Trophoblast cell (in vitro differentiated cells and primary cell): ENCODE results near the gene SND1.

Source experiments
- DNase-seq, 2 donors: peaks; one replicate each; pipeline ENCODE4 v3.0.0-alpha.2; 2016
- H2AFZ ChIP-seq: 2 replicates; pipeline ENCODE4 v1.6.1; 2013; ENCODE audit warnings: low read length, moderate library complexity, mild to moderate bottlenecking; ENCODE audit not compliant: insufficient read depth, poor library complexity
- H2AK5ac ChIP-seq: 2 replicates; pipeline ENCODE4 v1.6.1; 2013; ENCODE audit warnings: mild to moderate bottlenecking, low read length
- H2BK120ac ChIP-seq: 2 replicates; pipeline ENCODE4 v1.6.1; 2013; ENCODE audit warnings: low read length, mild to moderate bottlenecking, moderate library complexity; ENCODE audit not compliant: insufficient read depth, poor library complexity
- H2BK12ac ChIP-seq: 2 replicates; pipeline ENCODE4 v1.6.1; 2013; ENCODE audit warnings: mild to moderate bottlenecking, low read length, moderate library complexity
- H2BK5ac ChIP-seq: 2 replicates; pipeline ENCODE4 v1.6.1; 2013; ENCODE audit warnings: low read length, low read depth, moderate library complexity, mild to moderate bottlenecking; ENCODE audit not compliant: poor library complexity
- H3K14ac ChIP-seq: 2 replicates; pipeline ENCODE4 v1.6.1; 2013; ENCODE audit warnings: mild to moderate bottlenecking, low read length
- H3K18ac ChIP-seq: 2 replicates; pipeline ENCODE4 v1.6.1; 2013; ENCODE audit warnings: mild to moderate bottlenecking, low read length
- H3K23ac ChIP-seq: 2 replicates; pipeline ENCODE4 v1.6.1; 2013; ENCODE audit warnings: low read length
- H3K27ac ChIP-seq: 2 replicates; pipeline ENCODE4 v1.5.1; 2013; ENCODE audit warnings: low read depth, mild to moderate bottlenecking, inconsistent platforms, low read length, moderate library complexity
- H3K27me3 ChIP-seq: 2 replicates; pipeline ENCODE4 v1.6.1; 2013; ENCODE audit warnings: inconsistent platforms, mild to moderate bottlenecking, low read length, moderate library complexity; ENCODE audit not compliant: insufficient read depth
- H3K36me3 ChIP-seq, 2 experiments: 1 replicate in 1 of 2; 2 replicates in 1 of 2; pipeline ENCODE4 v1.6.1; 2013; ENCODE audit warnings: low read length in 2 of 2, mild to moderate bottlenecking in 2 of 2, moderate library complexity in 1 of 2; ENCODE audit not compliant: insufficient read depth in 2 of 2, control insufficient read depth in 1 of 2
- H3K4ac ChIP-seq: 2 replicates; pipeline ENCODE4 v1.6.1; 2013; ENCODE audit warnings: low read depth, mild to moderate bottlenecking, low read length, moderate library complexity
- H3K4me1 ChIP-seq, 2 experiments: 1 replicate in 1 of 2; 2 replicates in 1 of 2; pipeline ENCODE4 v1.6.1; 2013; ENCODE audit warnings: low read length in 2 of 2, mild to moderate bottlenecking in 2 of 2, moderate library complexity in 1 of 2; ENCODE audit not compliant: insufficient read depth in 2 of 2, control insufficient read depth in 1 of 2
- H3K4me2 ChIP-seq: 2 replicates; pipeline ENCODE4 v1.6.1; 2013; ENCODE audit warnings: inconsistent platforms, mild to moderate bottlenecking, low read length, moderate library complexity
- H3K4me3 ChIP-seq: 2 replicates; pipeline ENCODE4 v1.5.1; 2013; ENCODE audit warnings: mild to moderate bottlenecking, low read depth, low read length, inconsistent platforms
- H3K79me1 ChIP-seq: one replicate; pipeline ENCODE4 v1.6.1; 2013; ENCODE audit warnings: low read length
- H3K79me2 ChIP-seq: 2 replicates; pipeline ENCODE4 v1.6.1; 2013; ENCODE audit warnings: low read length, mild to moderate bottlenecking; ENCODE audit not compliant: control insufficient read depth, insufficient read depth, poor library complexity
- H3K9ac ChIP-seq: 2 replicates; pipeline ENCODE4 v1.6.1; 2013; ENCODE audit warnings: mild to moderate bottlenecking, low read length
- H3K9me3 ChIP-seq: 2 replicates; pipeline ENCODE4 v1.6.1; 2013; ENCODE audit warnings: low read depth, mild to moderate bottlenecking, control low read depth, inconsistent platforms, low read length; ENCODE audit not compliant: insufficient read depth
- H4K12ac ChIP-seq: 2 replicates; pipeline ENCODE4 v1.6.1; 2013; ENCODE audit warnings: low read depth, mild to moderate bottlenecking, low read length, moderate library complexity
- H4K8ac ChIP-seq: 2 replicates; pipeline ENCODE4 v1.6.1; 2013; ENCODE audit warnings: low read depth, mild to moderate bottlenecking, low read length, moderate library complexity
- H4K91ac ChIP-seq: one replicate; pipeline ENCODE4 v1.6.1; 2013; ENCODE audit warnings: low read depth, mild to moderate bottlenecking, low read length, moderate library complexity
- WGBS: extraction: QIAGEN DNeasy Blood & Tissue Kit; methylation state at CpG from one replicate; pipeline ENCODE4 v1.1.7; 2013; ENCODE audit warnings: missing lambda C conversion rate; ENCODE audit not compliant: insufficient read length, insufficient coverage; ENCODE audit errors: extremely low coverage; 5-methylcytosine and 5-hydroxymethylcytosine counted together

The SND1 gene

DNA sequence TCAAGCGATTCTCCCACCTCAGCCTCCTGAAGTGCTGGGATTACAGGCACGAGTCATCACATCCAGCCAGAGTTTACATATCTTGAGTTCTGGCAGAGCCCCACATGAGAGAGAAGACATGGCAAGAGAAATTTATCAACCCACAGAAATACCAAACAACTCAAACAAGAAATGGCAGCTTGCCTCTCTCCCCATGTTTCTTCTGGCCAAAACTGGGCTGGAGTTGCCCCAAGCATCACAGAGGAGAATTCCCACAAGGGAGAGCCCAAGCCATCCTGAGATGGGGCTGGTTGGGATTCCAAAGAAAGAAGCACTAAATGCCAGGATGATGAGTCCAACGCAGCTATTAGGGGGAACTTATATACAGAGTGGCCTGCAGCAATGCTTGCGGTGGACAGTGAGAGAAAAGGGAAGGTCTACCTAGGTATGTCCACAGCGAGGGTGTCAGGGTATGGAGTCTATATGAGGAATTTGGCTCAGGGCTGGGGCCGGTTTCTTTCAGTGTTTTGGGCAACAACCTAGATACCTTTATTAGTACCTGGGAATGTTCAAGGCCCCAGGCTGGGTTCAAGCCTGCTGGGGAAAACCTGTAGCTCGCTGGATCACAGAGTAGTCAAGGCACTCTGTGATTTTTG, 19.6 kb upstream of the SND1 start:
- H2AFZ ChIP-seq: no peak overlapping the region
- H3K4me1 ChIP-seq: peaks cover 4 to 12% of the 10 kb centered on the region in 2 experiments
- H3K23ac ChIP-seq: no peak overlapping the region
- H3K9ac ChIP-seq: no peak overlapping the region
- no peak overlapping the region for H2BK12ac ChIP-seq
- peak; percentile 94 to 97 for DNase-seq
- H3K27me3 ChIP-seq: no peaks in the 10 kb centered on the region
- no peak overlapping the region for H3K4ac ChIP-seq
- no peak overlapping the region for H3K18ac ChIP-seq
- H4K91ac ChIP-seq: no peak overlapping the region
- no peak overlapping the region for H3K27ac ChIP-seq
- H2AK5ac ChIP-seq: no peak overlapping the region
- H2BK120ac ChIP-seq: no peak overlapping the region
- H3K4me3 ChIP-seq: no peak overlapping the region
- H3K36me3 ChIP-seq: no peaks in the 10 kb centered on the region
- no peak overlapping the region for H3K4me2 ChIP-seq
- H4K8ac ChIP-seq: no peak overlapping the region
- H3K79me1 ChIP-seq: peaks cover 2% of the 10 kb centered on the region
- no peaks in the 10 kb centered on the region for H3K9me3 ChIP-seq
- no peak overlapping the region for H4K12ac ChIP-seq
- no peak overlapping the region for H3K14ac ChIP-seq
- H3K79me2 ChIP-seq: no peaks in the 10 kb centered on the region
- no CpG with 5 or more reads among the region's 7 CpGs for WGBS
- no peak overlapping the region for H2BK5ac ChIP-seq

DNA sequence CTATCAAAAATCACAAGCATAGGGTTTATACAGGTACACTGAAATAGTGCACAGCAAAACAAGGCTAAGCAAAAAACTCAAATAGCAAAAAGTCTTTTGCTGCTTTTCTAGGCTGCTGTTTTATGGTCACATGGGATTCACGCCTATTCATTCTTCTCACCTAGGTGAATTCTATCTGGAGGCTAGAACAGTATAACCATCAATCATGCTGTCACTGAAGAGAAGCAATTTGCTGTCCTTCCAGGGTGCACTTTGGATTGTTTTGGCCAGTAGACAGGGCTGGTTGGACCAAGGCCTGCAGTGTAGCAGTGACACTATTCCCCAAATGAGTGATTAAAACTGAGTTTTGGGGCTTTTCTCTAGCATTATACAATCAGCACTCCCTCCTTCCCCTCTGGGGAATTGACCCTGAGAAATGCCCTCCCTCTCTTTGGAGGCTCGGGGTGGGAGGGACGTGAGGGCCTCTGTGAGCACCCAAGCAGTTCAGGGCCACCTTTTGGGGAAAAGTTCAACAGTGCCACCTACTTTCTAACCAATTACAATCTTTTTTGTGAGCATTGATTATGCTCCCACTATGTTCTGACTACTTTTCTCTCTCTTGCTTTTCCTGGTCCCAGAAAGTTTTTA, 16.2 kb upstream of the SND1 start:
- Histone ChIP-seq H3K4me3 (no peak overlapping the region), H2AK5ac (no peak overlapping the region), H4K12ac (no peak overlapping the region), H3K4me2 (no peak overlapping the region), H2AFZ (no peak overlapping the region), H4K91ac (no peak overlapping the region), H3K9me3 (no peaks in the 10 kb centered on the region), H3K9ac (no peak overlapping the region), H3K23ac (no peak overlapping the region), H3K79me1 (peaks cover 2% of the 10 kb centered on the region), H3K14ac (no peak overlapping the region), H2BK120ac (no peak overlapping the region), H2BK12ac (no peak overlapping the region), H3K27me3 (no peaks in the 10 kb centered on the region), H3K27ac (no peak overlapping the region), H3K4ac (no peak overlapping the region), H3K18ac (no peak overlapping the region), H3K79me2 (no peaks in the 10 kb centered on the region), H3K36me3 (no peaks in the 10 kb centered on the region), H3K4me1 (peaks cover 4 to 9% of the 10 kb centered on the region in 2 experiments), H4K8ac (no peak overlapping the region), H2BK5ac (no peak overlapping the region)
- no CpG with 5 or more reads among the region's 3 CpGs for WGBS
- no peak for DNase-seq

DNA sequence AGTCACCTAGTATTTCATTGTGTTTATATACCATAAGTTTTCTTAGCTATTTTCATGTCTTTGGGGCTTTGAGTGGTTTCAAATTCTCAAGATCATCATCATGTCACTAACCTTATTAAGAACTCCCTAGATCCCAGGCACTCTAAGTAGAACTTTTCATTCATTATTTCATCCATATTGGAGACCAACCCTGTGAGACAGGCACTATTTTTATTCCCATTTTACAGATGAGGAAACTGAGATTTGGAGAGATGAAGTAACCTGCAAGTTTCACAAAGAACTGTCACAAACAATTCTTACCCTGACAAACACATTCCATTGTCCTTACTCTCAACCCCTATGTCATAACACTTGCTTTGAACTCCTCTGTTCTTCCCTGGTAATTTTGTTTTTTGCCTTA, 13.8 kb upstream of the SND1 start:
- no peak overlapping the region for H2AFZ ChIP-seq
- H4K91ac ChIP-seq: no peak overlapping the region
- H3K18ac ChIP-seq: no peak overlapping the region
- H3K4me1 ChIP-seq: peaks cover 8 to 9% of the 10 kb centered on the region in 2 experiments
- no peak overlapping the region for H4K12ac ChIP-seq
- H3K23ac ChIP-seq: no peak overlapping the region
- no peak overlapping the region for H2BK120ac ChIP-seq
- no peaks in the 10 kb centered on the region for H3K9me3 ChIP-seq
- no peak overlapping the region for H4K8ac ChIP-seq
- no peak overlapping the region for H3K4me3 ChIP-seq
- no peaks in the 10 kb centered on the region for H3K36me3 ChIP-seq
- H3K4ac ChIP-seq: no peak overlapping the region
- no peaks in the 10 kb centered on the region for H3K79me2 ChIP-seq
- H3K4me2 ChIP-seq: no peak overlapping the region
- H3K27me3 ChIP-seq: no peaks in the 10 kb centered on the region
- no peak overlapping the region for H3K9ac ChIP-seq
- peaks cover 2% of the 10 kb centered on the region for H3K79me1 ChIP-seq
- DNase-seq: peak in 1 of 2 donors; percentile 70
- H3K14ac ChIP-seq: no peak overlapping the region
- H2BK5ac ChIP-seq: no peak overlapping the region
- H2BK12ac ChIP-seq: no peak overlapping the region
- no peak overlapping the region for H3K27ac ChIP-seq
- no peak overlapping the region for H2AK5ac ChIP-seq

DNA sequence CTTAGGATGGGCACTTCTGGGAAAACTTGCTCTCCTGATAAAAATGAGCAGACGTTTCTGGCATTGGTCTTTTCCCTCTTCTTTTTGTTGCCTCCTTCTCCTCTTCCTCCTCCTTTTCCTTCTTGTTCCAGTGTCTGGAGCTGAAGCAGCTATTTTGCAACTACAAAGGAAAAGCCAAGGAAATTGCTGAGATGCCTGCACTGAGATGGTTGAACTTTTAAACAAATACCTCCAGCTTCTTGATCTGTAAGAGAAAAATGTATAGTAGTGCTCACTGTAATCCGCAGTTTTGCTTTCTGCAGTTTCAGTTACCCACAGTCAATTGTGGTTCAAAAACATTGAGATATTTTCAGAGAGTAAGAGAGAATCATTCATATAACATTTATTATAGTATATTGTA, 7.5 kb upstream of the SND1 start:
- Histone ChIP-seq H4K91ac (no peak overlapping the region), H2BK5ac (no peak overlapping the region), H2AFZ (no peak overlapping the region), H3K27me3 (no peaks in the 10 kb centered on the region), H4K8ac (no peak overlapping the region), H3K9ac (no peak overlapping the region), H3K36me3 (no peaks in the 10 kb centered on the region), H2BK120ac (no peak overlapping the region), H3K4me1 (peaks cover 5 to 7% of the 10 kb centered on the region in 2 experiments), H3K27ac (no peak overlapping the region), H3K18ac (no peak overlapping the region), H3K9me3 (no peaks in the 10 kb centered on the region), H2BK12ac (no peak overlapping the region), H3K79me1 (no peaks in the 10 kb centered on the region), H3K4me3 (no peak overlapping the region), H2AK5ac (no peak overlapping the region), H3K4me2 (no peak overlapping the region), H3K4ac (no peak overlapping the region), H3K23ac (no peak overlapping the region), H3K79me2 (no peaks in the 10 kb centered on the region), H3K14ac (no peak overlapping the region), H4K12ac (no peak overlapping the region)
- peak; percentile 22 to 76 for DNase-seq
- WGBS: no CpG with 5 or more reads among the region's 2 CpGs
